Sigmoid colon (tissue), 7 donors: Measurements from ENCODE around the gene NCOR1. TPM values are rescaled to one million over a fixed set of nuclear protein-coding genes. Genes with fewer than 3 reads are reported as not detected.

Experiments
- DNase-seq: peaks from one replicate; pipeline ENCODE4 v3.0.0-alpha.2; 2019
- H3K27ac ChIP-seq, 4 donors: fragments of 200-600 bp; sonication (generic); one replicate each; pipeline ENCODE4 v1.5.1; 2016 to 2019; ENCODE audit warnings: mild to moderate bottlenecking in 1 of 4
- H3K27me3 ChIP-seq, 3 donors: fragments of 200-600 bp; sonication (generic); one replicate each; pipeline ENCODE4 v1.5.1; 2019; ENCODE audit warnings: mild to moderate bottlenecking in 1 of 3
- H3K36me3 ChIP-seq, 4 donors: fragments of 200-600 bp; sonication (generic); one replicate each; pipeline ENCODE4 v1.5.1; 2016 to 2019
- H3K4me1 ChIP-seq, 4 donors: fragments of 200-600 bp; sonication (generic); one replicate each; pipeline ENCODE4 v1.5.1; 2017 to 2019
- H3K4me3 ChIP-seq, 4 donors: fragments of 200-600 bp; sonication (generic); one replicate each; pipeline ENCODE4 v1.5.1; 2017 to 2019; ENCODE audit warnings: mild to moderate bottlenecking in 2 of 4, moderate library complexity in 1 of 4
- H3K9me3 ChIP-seq, 4 donors: fragments of 200-600 bp in 3 of 4; sonication (generic) in 3 of 4; one replicate each; pipeline versions ENCODE4 v1.5.1 to v1.6.1; 2013 to 2019
- EP300 ChIP-seq, 4 donors: sonication (generic); formaldehyde crosslinking; IDR thresholded peaks; one replicate each; pipeline ENCODE4 v1.6.1; 2017; ENCODE audit warnings: antibody characterized with exemption in 4 of 4
- POLR2A ChIP-seq, 2 donors: fragments of 450-650 bp; IDR thresholded peaks; one replicate each; pipeline ENCODE4 v1.6.1; 2016; ENCODE audit warnings: antibody characterized with exemption in 2 of 2, mild to moderate bottlenecking in 2 of 2, moderate library complexity in 2 of 2
- POLR2AphosphoS5 ChIP-seq, 4 donors: sonication (generic); formaldehyde crosslinking; IDR thresholded peaks; one replicate each; pipeline ENCODE4 v1.6.1; 2017; ENCODE audit warnings: antibody characterized with exemption in 4 of 4
- whole genome bisulfite sequencing, 2 donors: extraction: QIAGEN DNeasy Blood & Tissue Kit; methylation state at CpG; one replicate each; pipeline ENCODE4 v1.1.7; 2013; 5-methylcytosine and 5-hydroxymethylcytosine counted together
- intact Hi-C: fragments of 100-400 bp; cut with DNase I; formaldehyde crosslinking; loops from one replicate; pipeline ENCODE4 v1.15.1; 2023
- polyA plus RNA-seq, 3 donors: library from polyadenylated mRNA; stranded (reverse); fragments of 200-250 nt; gene quantifications; one replicate each; pipeline ENCODE4 v1.2.3, GENCODE V29; 2013
- total RNA-seq, 4 donors: library from RNA; depleted of rRNA; stranded (reverse); fragments of >200 nt; gene quantifications; one replicate each; pipeline ENCODE4 v1.1.0, GENCODE V29; 2016
- TF ChIP-seq, protein P1 (sequence below), 4 experiments: fragments of 450-650 bp in 3 of 4; fragments of 200-600 bp in 1 of 4; IDR thresholded peaks; one replicate each; pipeline ENCODE4 v1.5.1; 2016 to 2019; ENCODE audit warnings: antibody characterized with exemption in 4 of 4, mild to moderate bottlenecking in 3 of 4, moderate library complexity in 2 of 4
- donor health status: healthy with polysubstance abuse.
- donor health status: Bipolar disorder and iron deficiency.
- donor health status: healthy.

The NCOR1 gene
- total and polyA plus RNA-seq, 7 donors, result 25.8 to 160 (median 93.1) TPM

DNA sequence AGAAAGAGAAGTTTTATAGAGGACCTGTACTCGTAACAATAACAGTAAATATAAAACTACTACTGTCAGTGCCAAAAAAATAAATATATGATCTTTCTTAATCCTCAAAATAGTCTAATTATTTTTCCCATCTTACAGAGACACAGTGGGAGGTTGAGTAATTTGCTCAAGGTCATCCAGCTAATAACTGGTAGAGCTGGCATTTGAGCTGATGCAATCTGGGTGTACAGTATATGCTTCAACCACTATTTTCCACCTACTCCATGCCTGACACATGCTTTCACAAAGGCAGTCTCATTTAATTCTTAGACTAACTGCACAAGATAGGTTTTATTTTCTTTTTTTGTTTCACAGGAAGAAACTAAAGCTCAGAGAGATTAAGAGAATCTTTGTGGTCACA lies 35.3 kb upstream of the NCOR1 start:
- Histone ChIP-seq H3K27ac (no peak overlapping the region), H3K27me3 (no peaks in the 10 kb centered on the region), H3K4me3 (no peak overlapping the region), H3K9me3 (no peaks in the 10 kb centered on the region), H3K36me3 (no peaks in the 10 kb centered on the region), H3K4me1 (peaks cover 0 to 15% (median 8%) of the 10 kb centered on the region in 4 donors)
- 42 to 83% methylated on average over 1 of the region's 1 CpG for WGBS, 2 donors
- TF ChIP-seq POLR2A (IDR thresholded peaks at IDR 0.05) (no peak), EP300 (IDR thresholded peaks at IDR 0.05) (no peak), POLR2AphosphoS5 (IDR thresholded peaks at IDR 0.05) (no peak)
- TF ChIP-seq, protein P1, sequence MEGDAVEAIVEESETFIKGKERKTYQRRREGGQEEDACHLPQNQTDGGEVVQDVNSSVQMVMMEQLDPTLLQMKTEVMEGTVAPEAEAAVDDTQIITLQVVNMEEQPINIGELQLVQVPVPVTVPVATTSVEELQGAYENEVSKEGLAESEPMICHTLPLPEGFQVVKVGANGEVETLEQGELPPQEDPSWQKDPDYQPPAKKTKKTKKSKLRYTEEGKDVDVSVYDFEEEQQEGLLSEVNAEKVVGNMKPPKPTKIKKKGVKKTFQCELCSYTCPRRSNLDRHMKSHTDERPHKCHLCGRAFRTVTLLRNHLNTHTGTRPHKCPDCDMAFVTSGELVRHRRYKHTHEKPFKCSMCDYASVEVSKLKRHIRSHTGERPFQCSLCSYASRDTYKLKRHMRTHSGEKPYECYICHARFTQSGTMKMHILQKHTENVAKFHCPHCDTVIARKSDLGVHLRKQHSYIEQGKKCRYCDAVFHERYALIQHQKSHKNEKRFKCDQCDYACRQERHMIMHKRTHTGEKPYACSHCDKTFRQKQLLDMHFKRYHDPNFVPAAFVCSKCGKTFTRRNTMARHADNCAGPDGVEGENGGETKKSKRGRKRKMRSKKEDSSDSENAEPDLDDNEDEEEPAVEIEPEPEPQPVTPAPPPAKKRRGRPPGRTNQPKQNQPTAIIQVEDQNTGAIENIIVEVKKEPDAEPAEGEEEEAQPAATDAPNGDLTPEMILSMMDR (IDR thresholded peaks at IDR 0.05), result no peak
- intact Hi-C loops, result no loop called here
- no peak for DNase-seq

DNA sequence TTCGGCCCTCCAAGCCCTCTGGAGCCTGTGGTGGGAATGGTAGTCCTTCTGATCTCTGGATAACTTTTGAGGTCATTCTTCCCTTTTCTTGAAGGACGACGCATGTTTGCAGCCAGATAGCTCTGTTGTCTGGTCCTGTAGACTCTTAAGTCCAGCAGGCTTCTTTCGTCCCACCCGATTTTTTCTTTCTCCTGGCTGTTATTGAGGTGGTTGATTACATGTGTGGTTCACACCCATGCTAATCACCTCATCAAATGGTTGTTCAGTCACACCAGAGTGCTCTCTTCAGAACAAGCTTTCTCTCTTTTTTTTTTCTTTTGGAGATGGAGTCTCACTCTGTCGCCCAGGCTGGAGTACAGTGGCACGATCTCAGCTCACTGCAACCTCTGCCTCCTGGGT lies 32.3 kb upstream of the NCOR1 start:
- intact Hi-C loops, result no loop called here
- no peaks in the 10 kb centered on the region for H3K27me3 ChIP-seq
- no peak overlapping the region for H3K27ac ChIP-seq
- peaks cover 0 to 4% (median 0%) of the 10 kb centered on the region in 4 donors for H3K4me1 ChIP-seq
- no peaks in the 10 kb centered on the region for H3K9me3 ChIP-seq
- TF ChIP-seq, protein P1 (IDR thresholded peaks at IDR 0.05), result no peak
- no peak for TF ChIP-seq POLR2A (IDR thresholded peaks at IDR 0.05)
- no peak for TF ChIP-seq POLR2AphosphoS5 (IDR thresholded peaks at IDR 0.05)
- no peak for TF ChIP-seq EP300 (IDR thresholded peaks at IDR 0.05)
- H3K4me3 ChIP-seq, result no peak overlapping the region
- no peaks in the 10 kb centered on the region for H3K36me3 ChIP-seq
- 17 to 77% methylated on average over 7 of the region's 7 CpGs for WGBS, 2 donors
- DNase-seq, result no peak

DNA sequence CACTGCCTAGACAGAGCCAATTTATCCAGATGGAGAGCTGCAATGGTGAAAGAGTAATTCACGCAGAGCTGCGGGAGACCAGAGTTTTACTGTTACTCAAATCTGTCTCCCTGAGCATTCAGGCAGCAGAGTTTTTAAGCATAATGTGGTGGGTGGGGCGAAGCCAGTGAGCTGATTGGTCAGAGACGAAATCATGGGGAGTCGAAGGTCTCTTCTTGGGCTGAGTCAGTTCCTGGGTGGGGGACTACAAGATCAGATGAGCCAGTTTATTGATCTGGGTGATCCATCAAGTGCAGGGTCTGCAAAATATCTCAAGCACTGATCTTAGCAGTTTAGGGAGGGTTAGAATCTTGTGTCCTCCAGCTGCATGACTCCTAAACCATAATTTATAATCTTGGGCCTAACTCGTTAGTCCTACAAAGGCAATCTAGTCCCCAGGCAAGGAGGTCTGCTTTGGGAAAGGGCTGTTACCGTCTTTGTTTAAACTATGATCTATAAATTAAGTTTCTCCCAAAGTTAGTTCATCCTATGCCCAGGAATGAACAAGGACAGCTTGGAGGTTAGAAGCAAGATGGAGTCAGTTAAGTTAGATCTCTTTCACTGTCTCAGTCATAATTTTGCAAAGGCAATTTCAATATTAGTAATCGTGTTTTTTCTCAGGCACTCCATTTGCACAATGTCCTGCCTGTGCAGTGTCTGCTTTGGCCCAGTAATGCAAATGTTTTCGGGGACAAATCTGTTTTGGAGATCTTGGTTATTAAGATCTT lies 28.6 kb upstream of the NCOR1 start:
- Histone ChIP-seq H3K9me3 (no peaks in the 10 kb centered on the region), H3K27ac (no peak overlapping the region), H3K4me3 (no peak overlapping the region), H3K36me3 (no peaks in the 10 kb centered on the region), H3K4me1 (peaks cover 0 to 4% (median 0%) of the 10 kb centered on the region in 4 donors), H3K27me3 (no peaks in the 10 kb centered on the region)
- no peak for DNase-seq
- WGBS, 2 donors, result 62 to 77% methylated on average over 9 of the region's 9 CpGs
- TF ChIP-seq POLR2AphosphoS5 (IDR thresholded peaks at IDR 0.05), result no peak
- TF ChIP-seq, protein P1 (IDR thresholded peaks at IDR 0.05), result no peak
- no peak for TF ChIP-seq EP300 (IDR thresholded peaks at IDR 0.05)
- no peak for TF ChIP-seq POLR2A (IDR thresholded peaks at IDR 0.05)
- intact Hi-C loops, result no loop called here

DNA sequence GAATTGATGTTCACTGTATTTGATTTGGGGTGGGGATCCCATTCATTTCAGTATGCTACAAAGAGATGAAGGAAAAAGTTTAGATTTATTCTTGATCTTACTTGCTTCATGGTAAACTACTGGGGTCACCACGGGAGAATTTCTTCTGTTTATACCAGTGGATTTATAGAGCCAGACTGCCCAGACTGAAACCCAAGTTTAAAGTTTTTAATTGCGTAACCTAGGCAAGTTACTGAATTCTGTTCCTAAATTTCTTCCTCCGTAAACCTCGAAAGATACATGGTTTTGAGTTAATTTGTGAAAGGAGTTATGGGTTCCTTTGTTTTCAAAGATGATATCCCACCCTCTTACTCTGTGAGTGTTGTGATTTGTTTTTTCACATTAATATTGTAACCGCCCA lies 28.1 kb upstream of the NCOR1 start:
- WGBS, 2 donors, result 87 to 88% methylated on average over 5 of the region's 5 CpGs
- no peaks in the 10 kb centered on the region for H3K9me3 ChIP-seq
- intact Hi-C loops, result no loop called here
- H3K4me3 ChIP-seq, result no peak overlapping the region
- no peak for TF ChIP-seq POLR2A (IDR thresholded peaks at IDR 0.05)
- TF ChIP-seq EP300 (IDR thresholded peaks at IDR 0.05), result no peak
- no peak for TF ChIP-seq POLR2AphosphoS5 (IDR thresholded peaks at IDR 0.05)
- TF ChIP-seq, protein P1 (IDR thresholded peaks at IDR 0.05), result no peak
- H3K27me3 ChIP-seq, result no peaks in the 10 kb centered on the region
- no peak overlapping the region for H3K27ac ChIP-seq
- H3K36me3 ChIP-seq, result no peaks in the 10 kb centered on the region
- no peak for DNase-seq
- H3K4me1 ChIP-seq, result no peaks in the 10 kb centered on the region
